ENCODE results near the gene ANTXR2.

ANTXR2 gene

GRCh38 chr4:80091688-80092087 is 18.7 kb upstream of the ANTXR2 start:
- DNase-seq, result no peak

GRCh38 chr4:80091184-80091583 is 18.2 kb upstream of the ANTXR2 start:
- DNase-seq, result no peak

GRCh38 chr4:80090090-80090489 is 17.1 kb upstream of the ANTXR2 start:
- DNase-seq, result no peak

- DNase-seq, result no peak
Observed at GRCh38 chr4:80088471-80088870, 15.4 kb upstream of the ANTXR2 start.

GRCh38 chr4:80086296-80086695 is 13.3 kb upstream of the ANTXR2 start:
- no peak for DNase-seq

GRCh38 chr4:80085081-80085480 is 12.1 kb upstream of the ANTXR2 start:
- DNase-seq, result no peak

- no peak for DNase-seq
Observed at GRCh38 chr4:80082693-80083092, 9.7 kb upstream of the ANTXR2 start.

- DNase-seq, result no peak
Observed at GRCh38 chr4:80081566-80081965, 8.5 kb upstream of the ANTXR2 start.

GRCh38 chr4:80079255-80079923 is 6.4 kb upstream of the ANTXR2 start:
- no peak for DNase-seq

GRCh38 chr4:80078346-80079092 is 5.5 kb upstream of the ANTXR2 start:
- no peak for DNase-seq

- no peak for DNase-seq
Observed at GRCh38 chr4:80077639-80078038, 4.6 kb upstream of the ANTXR2 start.

- DNase-seq, result no peak
Observed at GRCh38 chr4:80076681-80077080, 3.7 kb upstream of the ANTXR2 start.

- no peak for DNase-seq
Observed at GRCh38 chr4:80075995-80076675, 3.1 kb upstream of the ANTXR2 start.

- no peak for DNase-seq
Observed at GRCh38 chr4:80074651-80075050, 1.6 kb upstream of the ANTXR2 start.

GRCh38 chr4:80074069-80074468 is 1.0 kb upstream of the ANTXR2 start:
- DNase-seq, result no peak

- DNase-seq, result no peak
Observed at GRCh38 chr4:80073473-80074008, 512 bp upstream of the ANTXR2 start.

- no peak for DNase-seq
Observed at GRCh38 chr4:80072228-80072743, 743 bp downstream of the ANTXR2 start.

- DNase-seq, result no peak
Observed at GRCh38 chr4:80071604-80072227, 1.3 kb downstream of the ANTXR2 start.

GRCh38 chr4:80070880-80071603 is 2.0 kb downstream of the ANTXR2 start:
- no peak for DNase-seq

GRCh38 chr4:80069837-80070731 is 2.9 kb downstream of the ANTXR2 start:
- no peak for DNase-seq

GRCh38 chr4:80069108-80069836 is 3.8 kb downstream of the ANTXR2 start:
- DNase-seq, result no peak

All from NCI-H2107 (cell line).